Subcutaneous adipose tissue (tissue), 4 donors: Measurements from ENCODE around the gene LRRC4C. TPM values are rescaled to one million over a fixed set of nuclear protein-coding genes. Genes with fewer than 3 reads are reported as not detected.

ENCODE experiments used
- CTCF ChIP-seq: fragments of 450-650 bp; IDR thresholded peaks from one replicate; pipeline ENCODE4 v1.5.1; 2016; ENCODE audit warnings: low read depth, mild to moderate bottlenecking, control low read depth, antibody characterized with exemption, moderate library complexity
- small RNA-seq: library from RNA; depleted of rRNA; stranded (forward); fragments of <200 nt; gene quantifications from one replicate; pipeline ENCODE3, GENCODE V24; 2016
- total RNA-seq, 4 donors: library from RNA; depleted of rRNA; stranded (reverse); fragments of >200 nt; gene quantifications; one replicate each; pipeline ENCODE4 v1.1.0, GENCODE V29; 2016

Gene LRRC4C
- total RNA-seq, 4 donors from 2014 or later, result 0.16 to 1.3 (median 1.0) TPM; not detected in 1

- no peak for TF ChIP-seq CTCF
These were observed 1359.9 kb downstream of the LRRC4C start for GRCh38 chr11:40099426-40100161.

GRCh38 chr11:40095446-40095845, 1364.0 kb downstream of the LRRC4C start:
- no peak for TF ChIP-seq CTCF

GRCh38 chr11:40094954-40095353, 1364.5 kb downstream of the LRRC4C start:
- TF ChIP-seq CTCF, result no peak

GRCh38 chr11:40080434-40080833, 1379.0 kb downstream of the LRRC4C start:
- no peak for TF ChIP-seq CTCF

Small RNAs within 50 kb of the gene (small RNA-seq; reads per million reads assigned to genes)
- 0.49 reads per million for gene RF00019
- not detected for gene RNU6-365P
